Measurements from ENCODE around the gene ZNF629.
A peak's percentile ranks its signal among the peaks of the same experiment; 100 is the strongest.

The ZNF629 gene

DNA sequence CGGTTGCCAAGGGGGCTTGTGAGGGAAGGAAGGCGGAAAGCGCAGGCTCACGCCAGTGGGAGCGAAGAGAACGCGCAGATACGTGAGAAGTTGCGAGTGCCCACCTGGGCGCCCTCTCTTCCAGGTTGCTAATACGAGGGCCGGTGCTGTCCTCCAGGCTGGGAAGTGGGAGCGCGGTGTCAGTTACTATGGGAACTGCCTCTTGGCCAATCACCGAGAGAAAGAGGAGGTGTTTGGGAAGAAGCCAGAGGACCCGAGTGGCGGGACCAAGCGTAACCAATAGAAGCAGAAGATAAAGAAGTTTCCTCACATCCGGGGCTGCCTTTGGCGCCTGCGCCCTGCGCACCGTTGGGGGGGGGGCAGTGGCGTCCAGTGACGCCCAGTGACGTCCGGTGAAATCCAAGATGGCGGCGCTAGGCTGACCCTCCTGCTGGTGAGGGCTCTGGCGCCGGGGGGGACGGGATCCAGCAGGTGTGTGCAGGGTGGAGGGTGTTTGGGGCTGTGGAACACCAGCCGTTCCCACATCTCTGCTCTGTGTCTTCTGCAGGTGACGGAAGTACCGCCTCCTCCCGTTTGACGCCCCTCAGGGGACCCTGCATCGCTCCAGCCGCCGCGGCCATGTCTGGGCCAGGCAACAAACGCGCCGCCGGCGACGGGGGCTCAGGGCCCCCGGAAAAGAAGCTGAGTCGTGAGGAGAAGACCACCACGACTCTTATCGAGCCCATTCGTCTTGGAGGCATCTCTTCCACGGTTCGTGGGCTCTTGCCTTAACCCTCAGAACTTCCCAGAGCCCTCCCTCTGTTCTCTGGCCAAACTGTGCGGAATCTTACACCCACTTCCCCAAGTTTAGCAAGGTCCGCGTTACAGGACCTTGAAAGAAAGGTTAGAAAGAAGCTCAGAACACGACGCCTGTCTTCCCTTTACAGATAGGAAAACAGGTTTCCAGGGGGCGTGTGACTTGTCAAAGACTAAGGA lies 24.8 kb downstream of the ZNF629 start, which contains the start of the genes CFAP119 and RNF40:
Gene CFAP119 (minus strand): TSS at position 135 of the 975 bp plus-strand sequence. CDS start 314 bp downstream, outside the sequence.
Gene RNF40 (plus strand): TSS at position 395 of the 975 bp plus-strand sequence. CDS start 224 bp downstream, at position 619.
- FAIRE-seq (peak; percentile 96), DNase-seq (ENCODE audit: insufficient read length) (peak; percentile 99)
- TF ChIP-seq TAF1 (IDR thresholded peaks at IDR 0.05; ENCODE audit: borderline replicate concordance, low read depth, low read length) (peak; percentile 77), POLR2A (IDR thresholded peaks at IDR 0.05; ENCODE audit: low read depth, low read length) (peak; percentile 88), POLR2AphosphoS5 (IDR thresholded peaks at IDR 0.05; ENCODE audit: low read depth, low read length) (peak; percentile 77)

- no peak for TF ChIP-seq POLR2AphosphoS5 (IDR thresholded peaks at IDR 0.05; ENCODE audit: low read depth, low read length)
- TF ChIP-seq TAF1 (IDR thresholded peaks at IDR 0.05; ENCODE audit: borderline replicate concordance, low read depth, low read length): no peak
- no peak for TF ChIP-seq POLR2A (IDR thresholded peaks at IDR 0.05; ENCODE audit: low read depth, low read length)
- DNase-seq (ENCODE audit: insufficient read length): peak; percentile 58
- FAIRE-seq: no peak
These were observed 25.5 kb downstream of the ZNF629 start for GRCh38 chr16:30761427-30761927.

DNA sequence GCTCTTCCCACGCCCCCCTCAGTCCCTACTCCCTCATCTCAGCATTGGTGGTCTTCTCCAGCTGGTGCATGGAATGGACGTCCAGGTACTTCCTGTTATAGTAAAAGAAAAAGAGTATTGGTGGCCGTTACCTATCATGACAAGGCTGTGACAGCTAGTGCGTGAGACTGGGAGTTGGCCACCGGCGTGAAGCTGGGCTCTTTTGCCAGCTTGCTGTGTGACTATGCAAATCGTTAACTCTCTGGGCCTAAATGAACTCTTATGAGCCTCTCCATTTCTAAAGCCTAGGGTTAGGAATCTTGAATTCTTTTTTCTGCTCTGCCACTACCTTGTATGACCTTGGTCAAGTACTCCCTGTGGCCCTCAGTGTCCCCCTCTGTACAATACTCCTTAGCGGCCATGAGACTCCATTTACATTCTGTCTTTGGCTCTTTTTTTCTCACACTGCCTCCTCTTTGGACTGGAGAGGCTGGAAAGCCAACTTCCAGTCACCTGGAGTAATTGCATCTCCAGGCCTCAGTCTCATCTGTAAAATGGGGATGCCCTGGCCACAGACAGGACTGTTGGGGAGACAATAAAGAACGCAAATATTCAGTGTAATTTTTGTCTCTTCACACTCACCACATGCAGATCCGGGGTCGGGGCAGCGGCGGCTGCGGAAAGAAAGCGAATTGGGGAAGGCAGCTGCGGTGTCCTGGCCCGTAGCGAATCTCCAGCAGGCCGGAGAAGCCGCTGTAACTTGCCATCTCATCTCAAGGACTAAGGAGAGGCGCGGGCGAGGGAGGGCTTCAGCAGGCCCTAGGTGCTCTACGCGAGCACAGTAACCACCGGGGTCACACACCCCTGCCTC lies 26.2 kb downstream of the ZNF629 start:
- no peak for FAIRE-seq
- no peak for DNase-seq (ENCODE audit: insufficient read length)
- TF ChIP-seq TAF1 (IDR thresholded peaks at IDR 0.05; ENCODE audit: borderline replicate concordance, low read depth, low read length) (no peak), POLR2AphosphoS5 (IDR thresholded peaks at IDR 0.05; ENCODE audit: low read depth, low read length) (no peak), POLR2A (IDR thresholded peaks at IDR 0.05; ENCODE audit: low read depth, low read length) (no peak)

DNA sequence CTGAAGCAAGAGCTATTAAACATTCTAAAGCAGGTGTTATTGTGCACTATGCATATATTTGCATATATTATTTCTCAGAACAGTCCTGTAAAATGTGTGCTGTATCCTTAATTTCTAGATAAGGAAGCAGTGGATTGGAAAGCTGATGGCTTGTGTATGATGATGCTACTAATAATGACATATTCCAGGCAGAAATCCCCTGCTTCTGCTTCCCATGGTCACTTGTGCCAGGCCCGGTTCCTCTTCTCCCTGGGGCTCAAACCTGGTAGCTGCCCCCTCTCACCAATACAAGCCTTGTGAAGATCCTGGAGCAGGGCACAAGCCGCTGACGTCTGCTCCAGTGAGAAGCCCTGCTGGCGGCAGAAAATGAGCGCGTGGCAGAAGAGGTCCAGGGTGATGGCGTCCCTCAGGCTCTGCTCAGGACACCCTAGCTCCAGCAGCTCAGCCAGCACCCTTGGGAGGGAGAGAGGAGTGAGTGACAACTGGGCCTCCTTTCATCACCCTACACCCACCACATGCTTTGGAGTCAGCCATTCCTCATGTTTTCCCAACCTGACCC lies 26.9 kb downstream of the ZNF629 start:
- no peak for FAIRE-seq
- DNase-seq (ENCODE audit: insufficient read length): no peak
- no peak for TF ChIP-seq TAF1 (IDR thresholded peaks at IDR 0.05; ENCODE audit: borderline replicate concordance, low read depth, low read length)
- TF ChIP-seq POLR2A (IDR thresholded peaks at IDR 0.05; ENCODE audit: low read depth, low read length): no peak; the same call in 1 of the 2 replicates
- TF ChIP-seq POLR2AphosphoS5 (IDR thresholded peaks at IDR 0.05; ENCODE audit: low read depth, low read length): no peak

- FAIRE-seq (no peak), DNase-seq (ENCODE audit: insufficient read length) (no peak)
These were observed 28.0 kb downstream of the ZNF629 start for GRCh38 chr16:30758988-30759491.

DNA sequence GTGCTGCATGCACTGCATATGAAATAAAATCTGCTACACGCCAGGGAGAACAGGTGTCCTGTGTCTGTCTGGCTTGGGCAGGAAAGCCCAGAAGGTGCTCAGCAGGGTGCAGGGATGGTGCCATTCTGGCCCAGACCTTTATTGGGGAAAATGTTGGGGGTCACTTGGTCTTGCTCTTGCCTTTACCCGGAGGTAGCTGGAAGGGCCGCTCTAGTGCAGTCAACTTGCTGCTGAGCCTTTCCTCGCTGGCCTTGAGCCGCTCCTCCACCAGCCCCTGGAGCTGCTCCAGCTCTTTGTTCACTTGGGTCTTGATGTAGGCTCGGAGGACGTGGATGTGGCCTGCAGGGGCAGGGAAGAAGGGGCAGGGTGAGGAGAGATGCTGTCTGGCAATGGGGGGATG lies 29.7 kb downstream of the ZNF629 start:
- FAIRE-seq (no peak), DNase-seq (ENCODE audit: insufficient read length) (no peak)
- no peak for TF ChIP-seq POLR2AphosphoS5 (IDR thresholded peaks at IDR 0.05; ENCODE audit: low read depth, low read length)

More at GRCh38 chr16:30758988-30759491, 28.0 kb downstream of the ZNF629 start:
- TF ChIP-seq TAF1 (IDR thresholded peaks at IDR 0.05; ENCODE audit: borderline replicate concordance, low read depth, low read length) (no peak), POLR2AphosphoS5 (IDR thresholded peaks at IDR 0.05; ENCODE audit: low read depth, low read length) (no peak), POLR2A (IDR thresholded peaks at IDR 0.05; ENCODE audit: low read depth, low read length) (no peak)

DNA sequence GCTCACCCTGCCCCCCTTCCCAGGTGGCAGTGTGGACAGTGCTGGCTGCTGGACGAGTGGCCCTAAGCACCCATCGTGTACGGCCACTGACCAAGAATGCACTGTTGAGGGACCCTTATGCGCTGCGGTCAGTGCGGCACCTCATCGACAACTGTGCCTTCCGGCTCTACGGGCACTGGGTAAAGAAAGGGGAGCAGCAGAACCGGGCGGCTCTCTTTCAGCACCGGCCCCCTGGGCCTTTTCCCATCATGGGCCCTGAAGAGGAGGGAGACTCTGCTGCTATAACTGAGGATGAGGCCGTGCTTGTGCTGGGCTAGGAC lies 30.3 kb downstream of the ZNF629 start:
- FAIRE-seq (no peak), DNase-seq (ENCODE audit: insufficient read length) (no peak)
- TF ChIP-seq POLR2A (IDR thresholded peaks at IDR 0.05; ENCODE audit: low read depth, low read length) (no peak), TAF1 (IDR thresholded peaks at IDR 0.05; ENCODE audit: borderline replicate concordance, low read depth, low read length) (no peak), POLR2AphosphoS5 (IDR thresholded peaks at IDR 0.05; ENCODE audit: low read depth, low read length) (no peak)

DNA sequence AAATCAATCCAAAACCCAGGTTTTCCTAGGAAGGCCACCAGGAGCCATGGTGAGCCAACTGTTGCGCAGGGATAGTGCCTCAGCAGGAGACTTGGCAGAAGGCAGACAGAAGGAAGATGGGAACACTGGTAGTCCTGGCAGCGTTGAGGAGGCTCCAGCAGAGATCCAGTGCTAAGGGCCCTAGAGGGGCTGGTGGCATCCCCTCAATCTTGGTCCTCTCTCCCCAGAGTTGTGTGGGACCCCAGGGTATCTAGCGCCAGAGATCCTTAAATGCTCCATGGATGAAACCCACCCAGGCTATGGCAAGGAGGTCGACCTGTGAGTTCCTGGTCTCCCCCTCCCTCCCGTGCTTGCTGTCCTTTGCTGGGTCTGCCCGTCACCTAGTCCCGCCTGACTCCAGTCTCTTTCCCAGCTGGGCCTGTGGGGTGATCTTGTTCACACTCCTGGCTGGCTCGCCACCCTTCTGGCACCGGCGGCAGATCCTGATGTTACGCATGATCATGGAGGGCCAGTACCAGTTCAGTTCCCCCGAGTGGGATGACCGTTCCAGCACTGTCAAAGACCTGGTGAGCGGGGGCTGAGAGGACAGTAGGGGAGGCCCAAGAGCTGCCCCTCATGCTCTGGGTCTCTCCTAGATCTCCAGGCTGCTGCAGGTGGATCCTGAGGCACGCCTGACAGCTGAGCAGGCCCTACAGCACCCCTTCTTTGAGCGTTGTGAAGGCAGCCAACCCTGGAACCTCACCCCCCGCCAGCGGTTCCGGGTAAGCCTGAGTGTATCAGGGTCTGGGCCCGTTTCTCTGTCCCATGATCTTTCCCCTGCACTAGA lies 30.8 kb downstream of the ZNF629 start:
- FAIRE-seq: no peak
- TF ChIP-seq TAF1 (IDR thresholded peaks at IDR 0.05; ENCODE audit: borderline replicate concordance, low read depth, low read length) (no peak), POLR2AphosphoS5 (IDR thresholded peaks at IDR 0.05; ENCODE audit: low read depth, low read length) (no peak; the same call in 1 of the 2 replicates), POLR2A (IDR thresholded peaks at IDR 0.05; ENCODE audit: low read depth, low read length) (0 out of 2 replicates have a peak, but pooled peaks have one; percentile 2)
- no peak for DNase-seq (ENCODE audit: insufficient read length)

GRCh38 chr16:30753596-30753995 lies 33.4 kb downstream of the ZNF629 start:
- FAIRE-seq: no peak

DNA sequence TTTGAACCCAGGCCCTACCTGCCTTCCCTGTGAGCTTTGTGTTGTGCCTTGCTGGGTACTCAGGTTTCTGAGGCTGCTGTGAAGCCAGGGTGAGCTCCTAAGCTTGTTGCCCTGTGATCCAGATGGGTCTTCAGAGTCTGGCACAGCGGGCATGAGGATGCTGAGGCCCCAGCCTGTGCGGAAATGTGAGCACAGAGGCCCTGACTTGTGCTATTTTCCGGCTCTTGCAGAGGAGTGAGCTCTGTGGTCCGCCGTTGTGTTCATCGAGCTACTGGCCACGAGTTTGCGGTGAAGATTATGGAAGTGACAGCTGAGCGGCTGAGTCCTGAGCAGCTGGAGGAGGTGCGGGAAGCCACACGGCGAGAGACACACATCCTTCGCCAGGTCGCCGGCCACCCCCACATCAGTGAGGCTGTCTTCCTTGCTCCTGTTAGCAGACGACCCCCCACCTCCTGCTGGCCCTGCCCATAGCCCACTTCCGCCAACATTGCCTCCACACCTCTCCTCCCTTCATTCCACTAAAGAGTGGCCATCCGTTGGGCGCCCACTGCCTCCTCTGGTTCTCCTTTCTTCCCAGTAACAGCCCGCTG lies 36.0 kb downstream of the ZNF629 start:
- no peak for TF ChIP-seq TAF1 (IDR thresholded peaks at IDR 0.05; ENCODE audit: borderline replicate concordance, low read depth, low read length)
- no peak for TF ChIP-seq POLR2AphosphoS5 (IDR thresholded peaks at IDR 0.05; ENCODE audit: low read depth, low read length)
- no peak for TF ChIP-seq POLR2A (IDR thresholded peaks at IDR 0.05; ENCODE audit: low read depth, low read length)
- FAIRE-seq: no peak
- DNase-seq (ENCODE audit: insufficient read length): no peak

More at GRCh38 chr16:30753596-30753995, 33.4 kb downstream of the ZNF629 start:
- no peak for DNase-seq (ENCODE audit: insufficient read length)
- TF ChIP-seq POLR2AphosphoS5 (IDR thresholded peaks at IDR 0.05; ENCODE audit: low read depth, low read length): no peak
- no peak for TF ChIP-seq POLR2A (IDR thresholded peaks at IDR 0.05; ENCODE audit: low read depth, low read length)
- TF ChIP-seq TAF1 (IDR thresholded peaks at IDR 0.05; ENCODE audit: borderline replicate concordance, low read depth, low read length): no peak
